ENCODE results near the gene UBA7. TPM values are rescaled to one million over a fixed set of nuclear protein-coding genes. Genes with fewer than 3 reads are reported as not detected.
"Not testable (repeated sequence)": the region's sequence is repeated elsewhere in the genome, so short reads cannot be mapped to it uniquely, and the experiment has no call there.

The UBA7 gene
- total and polyA plus RNA-seq, 2 experiments from 2014 or later, result 0.14 to 0.50 TPM

DNA sequence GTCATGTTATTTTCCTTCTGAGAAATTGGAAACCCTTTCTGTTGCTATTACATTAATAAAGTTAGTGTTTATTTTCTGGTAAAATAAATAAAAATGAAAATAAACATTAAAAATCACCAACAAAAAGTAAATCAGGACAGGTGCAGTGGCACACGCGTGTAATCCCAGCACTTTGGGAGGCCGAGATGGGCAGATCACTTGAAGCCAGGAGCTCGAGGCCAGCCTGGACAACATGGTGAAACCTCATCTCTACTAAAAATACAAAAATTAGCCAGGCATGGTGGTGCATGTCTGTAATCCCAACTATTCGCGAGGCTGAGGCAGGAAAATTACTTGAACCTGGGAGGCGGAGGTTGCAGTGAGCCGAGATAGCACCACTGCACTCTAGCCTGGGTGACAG is 37.7 kb downstream of the UBA7 start:
- not testable (repeated sequence) for H3K27me3 ChIP-seq (ENCODE audit: insufficient read depth); H3K27me3 Mint-ChIP-seq (ENCODE audit: insufficient read depth, low read depth, poor library complexity); H3K9me3 Mint-ChIP-seq; H3K4me1 ChIP-seq (ENCODE audit: insufficient read depth); H3K27ac Mint-ChIP-seq; H3K27ac ChIP-seq (ENCODE audit: low read depth); DNase-seq (ENCODE audit: low spot score); H3K36me3 ChIP-seq (ENCODE audit: insufficient read depth); H3F3A ChIP-seq (replicated peaks; ENCODE audit: low read depth); ATAC-seq; H3K9me2 ChIP-seq (ENCODE audit: insufficient read depth); H3K4me3 Mint-ChIP-seq; H3K4me2 ChIP-seq; H3K4me3 ChIP-seq; H3K4me1 Mint-ChIP-seq; H2AFZ ChIP-seq
- Histone ChIP-seq H3K79me2 (replicated peaks; ENCODE audit: insufficient read depth) (peaks cover 98% of the 10 kb centered on the region), H4K20me1 (replicated peaks; ENCODE audit: insufficient read depth) (peaks cover 44% of the 10 kb centered on the region)
- H3K36me3 Mint-ChIP-seq (ENCODE audit: low read depth), result peaks cover 18% of the 10 kb centered on the region; the same call in 2 of the 3 replicates

DNA sequence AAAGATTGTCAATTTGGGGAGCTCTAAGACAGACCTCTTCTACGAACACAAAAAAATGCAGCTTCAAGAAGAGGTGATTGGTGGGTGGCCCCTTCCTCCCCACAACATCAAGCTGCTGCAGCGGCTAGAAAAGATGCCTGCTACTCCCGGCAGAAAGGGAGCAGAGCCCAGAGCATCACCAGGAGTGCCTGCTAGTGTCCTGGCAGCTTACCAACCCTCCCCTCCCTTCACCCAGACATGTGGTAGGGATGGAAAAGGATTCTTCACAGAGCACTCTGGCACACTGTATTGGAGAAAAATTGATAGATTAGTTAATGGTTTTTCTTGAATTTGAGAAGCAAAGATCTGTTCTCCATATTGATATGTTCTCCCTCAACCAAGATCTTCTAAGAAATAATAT is 38.2 kb downstream of the UBA7 start:
- H3K27ac Mint-ChIP-seq, result no peak overlapping the region
- H3K4me2 ChIP-seq, result no peak overlapping the region
- H3K4me1 ChIP-seq (ENCODE audit: insufficient read depth), result no peaks in the 10 kb centered on the region
- H3K27me3 ChIP-seq (ENCODE audit: insufficient read depth), result no peaks in the 10 kb centered on the region
- H2AFZ ChIP-seq, result no peak overlapping the region
- H3K36me3 Mint-ChIP-seq (ENCODE audit: low read depth), result peaks cover 18% of the 10 kb centered on the region; the same call in 2 of the 3 replicates
- no peak overlapping the region for H3K4me3 ChIP-seq
- H3K4me1 Mint-ChIP-seq, result no peaks in the 10 kb centered on the region
- H3K27ac ChIP-seq (ENCODE audit: low read depth), result no peak overlapping the region
- no peak for ATAC-seq
- no peaks in the 10 kb centered on the region for H3K9me2 ChIP-seq (ENCODE audit: insufficient read depth)
- peaks cover 45% of the 10 kb centered on the region for H4K20me1 ChIP-seq (replicated peaks; ENCODE audit: insufficient read depth)
- H3K27me3 Mint-ChIP-seq (ENCODE audit: insufficient read depth, low read depth, poor library complexity), result no peaks in the 10 kb centered on the region
- TF ChIP-seq EZH2phosphoT487 (IDR thresholded peaks at IDR 0.05; ENCODE audit: unreplicated experiment) (no peak), STAT1 (IDR thresholded peaks at IDR 0.05; ENCODE audit: unreplicated experiment) (no peak), EZH2 (IDR thresholded peaks at IDR 0.05; ENCODE audit: low read depth, unreplicated experiment) (no peak), CREB1 (CRISPR knock-in tag; IDR thresholded peaks at IDR 0.05; ENCODE audit: low read depth) (no peak), NANOG (IDR thresholded peaks at IDR 0.05; ENCODE audit: borderline replicate concordance) (no peak), ZNF331 (CRISPR knock-in tag; IDR thresholded peaks at IDR 0.05; ENCODE audit: low read depth) (no peak)
- TF ChIP-seq, protein P1, sequence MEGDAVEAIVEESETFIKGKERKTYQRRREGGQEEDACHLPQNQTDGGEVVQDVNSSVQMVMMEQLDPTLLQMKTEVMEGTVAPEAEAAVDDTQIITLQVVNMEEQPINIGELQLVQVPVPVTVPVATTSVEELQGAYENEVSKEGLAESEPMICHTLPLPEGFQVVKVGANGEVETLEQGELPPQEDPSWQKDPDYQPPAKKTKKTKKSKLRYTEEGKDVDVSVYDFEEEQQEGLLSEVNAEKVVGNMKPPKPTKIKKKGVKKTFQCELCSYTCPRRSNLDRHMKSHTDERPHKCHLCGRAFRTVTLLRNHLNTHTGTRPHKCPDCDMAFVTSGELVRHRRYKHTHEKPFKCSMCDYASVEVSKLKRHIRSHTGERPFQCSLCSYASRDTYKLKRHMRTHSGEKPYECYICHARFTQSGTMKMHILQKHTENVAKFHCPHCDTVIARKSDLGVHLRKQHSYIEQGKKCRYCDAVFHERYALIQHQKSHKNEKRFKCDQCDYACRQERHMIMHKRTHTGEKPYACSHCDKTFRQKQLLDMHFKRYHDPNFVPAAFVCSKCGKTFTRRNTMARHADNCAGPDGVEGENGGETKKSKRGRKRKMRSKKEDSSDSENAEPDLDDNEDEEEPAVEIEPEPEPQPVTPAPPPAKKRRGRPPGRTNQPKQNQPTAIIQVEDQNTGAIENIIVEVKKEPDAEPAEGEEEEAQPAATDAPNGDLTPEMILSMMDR (conservative IDR thresholded peaks at IDR 0.05; ENCODE audit: low read depth in 2 of 2), result no peak
- TF ChIP-seq, protein P2, sequence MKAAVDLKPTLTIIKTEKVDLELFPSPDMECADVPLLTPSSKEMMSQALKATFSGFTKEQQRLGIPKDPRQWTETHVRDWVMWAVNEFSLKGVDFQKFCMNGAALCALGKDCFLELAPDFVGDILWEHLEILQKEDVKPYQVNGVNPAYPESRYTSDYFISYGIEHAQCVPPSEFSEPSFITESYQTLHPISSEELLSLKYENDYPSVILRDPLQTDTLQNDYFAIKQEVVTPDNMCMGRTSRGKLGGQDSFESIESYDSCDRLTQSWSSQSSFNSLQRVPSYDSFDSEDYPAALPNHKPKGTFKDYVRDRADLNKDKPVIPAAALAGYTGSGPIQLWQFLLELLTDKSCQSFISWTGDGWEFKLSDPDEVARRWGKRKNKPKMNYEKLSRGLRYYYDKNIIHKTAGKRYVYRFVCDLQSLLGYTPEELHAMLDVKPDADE (IDR thresholded peaks at IDR 0.05), result no peak
- no peak overlapping the region for H3K4me3 Mint-ChIP-seq
- H3K36me3 ChIP-seq (ENCODE audit: insufficient read depth), result no peaks in the 10 kb centered on the region; the same call in 1 of the 2 replicates
- no peak for DNase-seq (ENCODE audit: low spot score)
- no peaks in the 10 kb centered on the region for H3K9me3 Mint-ChIP-seq
- H3K79me2 ChIP-seq (replicated peaks; ENCODE audit: insufficient read depth), result peaks cover 98% of the 10 kb centered on the region
- 0 out of 2 replicates have a peak, but pooled peaks cover 3% of the 10 kb centered on the region for H3F3A ChIP-seq (replicated peaks; ENCODE audit: low read depth)

DNA sequence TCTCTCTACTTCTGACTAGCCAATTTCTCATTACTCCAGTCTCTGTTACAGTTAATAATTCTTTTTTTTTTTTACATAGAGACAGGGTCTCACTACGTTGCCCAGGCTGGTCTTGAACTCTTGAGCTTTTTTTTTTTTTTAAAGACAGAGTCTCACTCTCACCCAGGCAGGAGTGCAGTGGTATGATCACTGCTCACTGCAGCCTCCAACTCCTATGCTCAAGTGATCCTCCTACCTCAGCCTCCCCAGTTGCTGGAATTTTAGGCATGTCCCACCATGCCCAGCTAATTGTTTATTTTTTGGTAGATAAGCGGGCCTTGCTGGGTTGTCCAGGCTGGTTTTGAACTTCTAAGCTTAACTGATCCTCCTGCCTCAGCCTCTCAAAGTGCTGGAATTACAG is 41.0 kb downstream of the UBA7 start:
- Histone ChIP-seq H3K79me2 (replicated peaks; ENCODE audit: insufficient read depth) (peaks cover 98% of the 10 kb centered on the region), H3F3A (replicated peaks; ENCODE audit: low read depth) (0 out of 2 replicates have a peak, but pooled peaks cover 3% of the 10 kb centered on the region), H3K4me3 (no peak overlapping the region), H3K27me3 (ENCODE audit: insufficient read depth) (no peaks in the 10 kb centered on the region), H4K20me1 (replicated peaks; ENCODE audit: insufficient read depth) (peaks cover 39% of the 10 kb centered on the region), H3K4me1 (ENCODE audit: insufficient read depth) (no peaks in the 10 kb centered on the region), H3K4me2 (no peak overlapping the region), H3K36me3 (ENCODE audit: insufficient read depth) (no peaks in the 10 kb centered on the region), H3K27ac (ENCODE audit: low read depth) (no peak overlapping the region), H2AFZ (no peak overlapping the region), H3K9me2 (ENCODE audit: insufficient read depth) (no peaks in the 10 kb centered on the region)
- no peaks in the 10 kb centered on the region for H3K27me3 Mint-ChIP-seq (ENCODE audit: insufficient read depth, low read depth, poor library complexity)
- no peaks in the 10 kb centered on the region for H3K4me1 Mint-ChIP-seq
- ATAC-seq (no peak), DNase-seq (ENCODE audit: low spot score) (no peak)
- peaks cover 4% of the 10 kb centered on the region; the same call in 2 of the 3 replicates for H3K36me3 Mint-ChIP-seq (ENCODE audit: low read depth)
- no peak overlapping the region for H3K27ac Mint-ChIP-seq
- no peak overlapping the region for H3K4me3 Mint-ChIP-seq
- no peaks in the 10 kb centered on the region for H3K9me3 Mint-ChIP-seq
- no peak for TF ChIP-seq NANOG (IDR thresholded peaks at IDR 0.05; ENCODE audit: borderline replicate concordance)
- TF ChIP-seq ZNF114 (CRISPR knock-in tag; IDR thresholded peaks at IDR 0.05), result no peak

All from GM23338 (cell line).